Measurements from ENCODE around the gene CRYGB.

DNA sequence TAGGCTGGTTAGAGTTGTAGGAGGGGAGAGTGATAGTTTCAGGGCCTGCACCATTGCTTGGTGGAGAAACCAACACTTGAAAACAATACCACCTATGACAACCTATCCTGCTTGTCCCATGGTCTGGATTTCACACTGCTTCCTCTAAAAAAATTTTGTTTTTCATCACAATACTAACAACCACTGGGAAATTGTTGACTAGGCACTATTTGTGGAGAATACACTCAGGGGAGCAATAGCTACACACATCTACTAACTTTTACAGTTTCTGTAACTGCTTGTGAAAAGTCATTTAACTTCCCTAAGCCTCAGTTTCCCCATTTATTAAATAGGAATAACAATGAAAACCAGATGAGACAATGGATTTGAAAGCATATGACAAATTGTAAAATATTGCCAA, 4.1 kb upstream of the CRYGB start:
- TF ChIP-seq, protein P1, sequence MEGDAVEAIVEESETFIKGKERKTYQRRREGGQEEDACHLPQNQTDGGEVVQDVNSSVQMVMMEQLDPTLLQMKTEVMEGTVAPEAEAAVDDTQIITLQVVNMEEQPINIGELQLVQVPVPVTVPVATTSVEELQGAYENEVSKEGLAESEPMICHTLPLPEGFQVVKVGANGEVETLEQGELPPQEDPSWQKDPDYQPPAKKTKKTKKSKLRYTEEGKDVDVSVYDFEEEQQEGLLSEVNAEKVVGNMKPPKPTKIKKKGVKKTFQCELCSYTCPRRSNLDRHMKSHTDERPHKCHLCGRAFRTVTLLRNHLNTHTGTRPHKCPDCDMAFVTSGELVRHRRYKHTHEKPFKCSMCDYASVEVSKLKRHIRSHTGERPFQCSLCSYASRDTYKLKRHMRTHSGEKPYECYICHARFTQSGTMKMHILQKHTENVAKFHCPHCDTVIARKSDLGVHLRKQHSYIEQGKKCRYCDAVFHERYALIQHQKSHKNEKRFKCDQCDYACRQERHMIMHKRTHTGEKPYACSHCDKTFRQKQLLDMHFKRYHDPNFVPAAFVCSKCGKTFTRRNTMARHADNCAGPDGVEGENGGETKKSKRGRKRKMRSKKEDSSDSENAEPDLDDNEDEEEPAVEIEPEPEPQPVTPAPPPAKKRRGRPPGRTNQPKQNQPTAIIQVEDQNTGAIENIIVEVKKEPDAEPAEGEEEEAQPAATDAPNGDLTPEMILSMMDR (conservative IDR thresholded peaks at IDR 0.05; ENCODE audit: low read length), result no peak
- TF ChIP-seq EZH2phosphoT487 (IDR thresholded peaks at IDR 0.05; ENCODE audit: borderline replicate concordance, low read depth, low read length), result no peak

Data from OCI-LY7 (cell line).